ENCODE results near the gene FNIP1.
"Not testable (repeated sequence)": the region's sequence is repeated elsewhere in the genome, so short reads cannot be mapped to it uniquely, and the experiment has no call there.

FNIP1 gene

DNA sequence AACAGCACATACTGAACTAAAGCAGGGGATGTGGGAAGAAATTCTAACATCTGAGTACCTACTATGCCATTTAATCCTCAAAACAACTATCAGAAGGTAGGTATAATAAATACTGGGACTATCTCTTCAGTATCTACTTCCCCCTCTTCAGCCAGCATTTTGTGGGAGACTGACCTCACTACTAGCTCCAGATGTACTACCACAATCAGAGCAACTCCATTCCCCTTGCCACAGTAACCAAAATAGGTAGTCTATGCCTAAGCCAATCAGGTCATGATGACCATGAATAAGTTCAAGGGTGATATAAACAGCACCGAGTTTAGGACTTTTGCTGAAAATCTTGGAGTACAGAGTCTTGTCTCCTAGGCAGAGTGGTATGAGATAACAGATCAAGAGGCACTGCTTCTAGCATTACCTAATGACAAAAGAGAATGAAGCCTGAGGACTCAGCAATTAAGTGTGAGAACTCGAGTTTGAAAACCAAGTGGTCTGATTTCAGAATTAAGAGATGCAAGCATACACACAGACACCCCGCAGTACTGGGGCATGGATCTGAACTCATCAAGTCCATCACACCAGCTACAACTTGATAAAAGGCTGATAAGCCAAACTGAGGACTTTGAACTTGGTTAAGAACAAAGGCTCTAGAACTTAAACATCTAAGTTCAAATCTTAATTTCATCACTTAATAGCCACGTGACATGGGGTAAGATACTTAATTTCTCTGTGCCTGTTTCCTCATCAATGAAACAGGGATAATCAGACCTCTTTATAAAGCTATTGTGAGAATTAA lies 9.7 kb downstream of the FNIP1 start:
- DNase-seq (ENCODE audit: low spot score) = no peak

GRCh38 chr5:131786036-131786435 lies 10.8 kb downstream of the FNIP1 start:
- no peak for DNase-seq (ENCODE audit: low spot score)

GRCh38 chr5:131783874-131784273 lies 12.9 kb downstream of the FNIP1 start:
- no peak for DNase-seq (ENCODE audit: low spot score)

DNA sequence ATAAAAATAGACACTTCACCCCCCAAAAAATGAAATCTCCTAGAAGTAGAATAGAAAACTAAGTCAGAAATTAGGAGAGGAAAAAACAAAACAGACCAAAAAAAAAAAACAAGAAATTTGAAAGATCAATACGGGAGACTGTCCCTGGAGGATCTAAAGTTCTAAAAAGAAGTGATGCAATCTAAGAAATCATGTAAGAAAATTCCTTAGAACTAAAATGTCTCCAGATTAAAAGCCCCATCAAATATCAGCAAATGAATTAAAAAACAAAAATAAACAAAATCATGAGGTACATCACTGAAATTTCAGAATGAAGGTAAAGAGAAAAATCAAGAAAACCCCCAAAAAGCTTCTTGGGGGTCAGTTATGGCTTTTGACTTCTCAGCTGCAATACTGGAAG lies 13.5 kb downstream of the FNIP1 start:
- no peak for DNase-seq (ENCODE audit: low spot score)

DNA sequence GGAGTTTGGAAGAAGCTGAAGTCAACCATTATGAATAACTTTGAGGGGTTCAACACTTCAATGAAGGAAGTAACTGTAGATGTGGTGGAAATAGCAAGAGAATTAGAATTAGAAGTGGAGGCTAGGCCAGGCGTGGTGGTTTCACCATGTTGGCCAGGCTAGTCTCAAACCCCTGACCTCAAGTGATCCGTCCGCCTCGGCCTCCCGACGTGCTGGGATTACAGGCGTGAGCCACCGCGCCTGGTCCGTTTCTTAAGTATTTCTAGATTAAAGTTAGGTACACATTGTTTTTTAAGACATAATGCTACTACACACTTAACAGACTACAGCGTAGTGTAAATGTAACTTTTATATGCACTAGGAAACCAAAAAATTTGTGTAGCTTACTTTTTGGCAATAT lies 14.1 kb downstream of the FNIP1 start:
- no peak for DNase-seq (ENCODE audit: low spot score)

DNA sequence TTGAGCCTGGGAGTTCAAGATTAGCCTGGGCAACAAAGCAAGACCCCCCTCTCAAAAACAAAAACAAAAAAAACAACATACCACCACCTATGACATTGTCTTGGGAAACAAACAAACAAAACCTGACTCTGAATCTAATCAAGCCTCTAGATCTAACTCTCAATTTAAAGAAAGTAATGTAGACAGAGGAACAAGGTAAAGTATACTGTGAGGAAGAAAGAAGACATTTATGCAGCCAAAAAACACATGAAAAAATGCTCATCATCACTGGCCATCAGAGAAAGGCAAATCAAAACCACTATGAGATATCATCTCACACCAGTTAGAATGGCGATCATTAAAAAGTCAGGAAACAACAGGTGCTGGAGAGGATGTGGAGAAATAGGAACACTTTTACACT lies 18.7 kb downstream of the FNIP1 start:
- not testable (repeated sequence) for DNase-seq (ENCODE audit: low spot score)

DNA sequence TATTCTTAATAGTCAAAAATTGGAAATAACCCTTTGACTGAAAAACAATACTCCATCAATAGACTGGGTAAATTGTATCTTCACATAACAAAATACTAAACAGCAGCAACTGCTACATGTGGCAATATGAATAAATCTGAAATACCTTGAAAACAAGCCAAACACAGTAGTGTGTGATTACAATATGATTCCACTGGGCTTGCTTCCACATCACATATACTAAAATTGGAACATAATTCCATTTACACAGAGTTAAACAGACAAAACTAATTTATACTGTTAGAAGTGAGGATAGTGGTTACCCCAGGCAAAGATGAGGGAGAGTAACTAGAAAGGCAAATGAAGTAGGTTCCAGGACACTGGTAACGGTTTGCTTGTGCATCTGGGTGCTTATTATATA lies 20.4 kb downstream of the FNIP1 start:
- no peak for DNase-seq (ENCODE audit: low spot score)

GRCh38 chr5:131774652-131775367 lies 22.0 kb downstream of the FNIP1 start:
- no peak for DNase-seq (ENCODE audit: low spot score)

GRCh38 chr5:131773805-131774204 lies 23.0 kb downstream of the FNIP1 start:
- DNase-seq (ENCODE audit: low spot score) = no peak

- DNase-seq (ENCODE audit: low spot score) = no peak
Observed at GRCh38 chr5:131771692-131772091, 25.1 kb downstream of the FNIP1 start.

GRCh38 chr5:131769961-131770360 lies 26.9 kb downstream of the FNIP1 start:
- no peak for DNase-seq (ENCODE audit: low spot score)

DNA sequence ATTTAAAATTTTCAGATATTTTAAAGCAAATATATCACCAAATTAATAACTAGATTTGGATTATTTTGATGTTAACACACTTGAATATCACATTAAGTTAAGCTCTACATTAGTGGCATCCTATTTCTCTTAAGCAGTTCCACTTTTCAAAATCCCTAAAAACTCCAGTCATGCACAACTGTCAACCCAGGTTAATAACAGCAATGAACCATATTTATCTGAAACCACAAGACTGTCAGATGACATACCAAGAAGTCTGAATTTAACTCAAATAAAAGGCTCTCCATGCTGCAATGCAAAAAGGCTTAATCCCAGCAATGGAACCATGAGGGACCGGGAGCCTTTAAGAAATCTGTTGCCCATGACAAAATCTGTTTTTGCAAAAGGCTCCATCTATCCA lies 27.5 kb downstream of the FNIP1 start:
- no peak for DNase-seq (ENCODE audit: low spot score)

DNA sequence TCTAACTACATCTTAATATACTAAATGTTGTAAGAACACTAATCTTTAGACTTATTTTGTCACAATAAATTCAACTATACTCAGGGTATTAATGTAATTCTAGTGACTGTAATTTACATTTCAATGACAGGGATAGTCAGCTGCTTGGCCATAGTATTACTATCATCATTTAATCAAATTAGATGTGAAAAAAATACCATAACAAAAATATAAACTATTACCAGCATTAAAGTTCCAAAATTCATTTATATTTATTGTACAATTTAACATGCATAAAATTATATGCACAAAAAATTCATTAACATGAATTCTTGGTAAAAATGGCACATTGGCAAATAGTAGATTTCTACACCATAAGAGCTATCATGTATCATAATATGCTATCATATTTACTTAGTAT lies 28.9 kb downstream of the FNIP1 start:
- DNase-seq (ENCODE audit: low spot score) = no peak

- DNase-seq (ENCODE audit: low spot score) = no peak
Observed at GRCh38 chr5:131766689-131767088, 30.1 kb downstream of the FNIP1 start.

DNA sequence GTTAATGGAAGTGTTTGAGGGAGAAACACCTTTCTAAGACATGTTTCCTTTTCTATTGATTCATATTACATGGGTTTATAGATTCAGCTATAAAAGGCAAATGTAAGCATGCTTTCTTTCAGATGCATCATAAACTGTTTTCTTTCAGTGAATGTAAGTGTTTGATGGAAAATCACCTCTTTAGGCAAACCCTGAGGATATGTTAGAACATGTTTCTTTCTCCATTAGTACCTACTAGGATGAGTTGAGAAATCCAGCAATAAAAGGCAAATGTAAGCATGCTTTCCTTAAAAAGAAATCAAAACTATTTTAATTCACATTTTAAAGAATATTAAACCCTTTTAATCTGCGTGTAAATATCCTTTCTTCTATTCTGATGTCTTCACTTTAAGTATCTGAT lies 31.6 kb downstream of the FNIP1 start:
- no peak for DNase-seq (ENCODE audit: low spot score)

- DNase-seq (ENCODE audit: low spot score) = no peak
Observed at GRCh38 chr5:131763968-131764367, 32.8 kb downstream of the FNIP1 start.

- DNase-seq (ENCODE audit: low spot score) = no peak
Observed at GRCh38 chr5:131760793-131761192, 36.0 kb downstream of the FNIP1 start.

- no peak for DNase-seq (ENCODE audit: low spot score)
Observed at GRCh38 chr5:131759704-131760103, 37.1 kb downstream of the FNIP1 start.

- no peak for DNase-seq (ENCODE audit: low spot score)
Observed at GRCh38 chr5:131758520-131758900, 38.3 kb downstream of the FNIP1 start.

GRCh38 chr5:131757830-131758519 lies 38.8 kb downstream of the FNIP1 start:
- DNase-seq (ENCODE audit: low spot score) = no peak

- no peak for DNase-seq (ENCODE audit: low spot score)
Observed at GRCh38 chr5:131756942-131757341, 39.9 kb downstream of the FNIP1 start.

DNA sequence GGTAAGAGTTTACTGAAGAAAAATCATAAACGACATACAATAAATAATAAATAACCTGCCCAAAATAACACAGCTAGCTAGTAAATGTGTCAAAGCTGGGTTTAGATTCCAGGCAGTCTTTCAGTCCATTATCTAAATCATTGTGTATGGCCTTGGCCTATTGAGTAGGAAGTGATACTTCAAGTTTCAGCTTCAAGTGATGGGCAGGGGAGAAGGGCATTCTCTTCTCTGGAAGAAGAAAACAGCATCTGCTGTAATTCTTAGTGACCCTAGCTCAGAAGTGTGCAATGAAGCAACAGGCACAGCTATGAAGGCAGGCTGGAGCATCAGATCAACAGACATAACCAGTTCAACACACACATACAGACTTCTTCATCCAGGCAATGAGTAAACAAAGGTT lies 42.5 kb downstream of the FNIP1 start:
- DNase-seq (ENCODE audit: low spot score) = no peak

GRCh38 chr5:131751506-131751905 lies 45.3 kb downstream of the FNIP1 start:
- DNase-seq (ENCODE audit: low spot score) = no peak

Measured in hepatic stellate cell (primary cell).